CD4-positive, alpha-beta T cell treated with Interleukin-21 for 1 hour (primary cell): ENCODE measurements around the gene SPATA2L.
"Not testable (repeated sequence)": the region's sequence is repeated elsewhere in the genome, so short reads cannot be mapped to it uniquely, and the experiment has no call there.

Experiments
- DNase-seq: peaks from one replicate; pipeline ENCODE4 v3.0.0-alpha.2; 2020

Gene SPATA2L

DNA sequence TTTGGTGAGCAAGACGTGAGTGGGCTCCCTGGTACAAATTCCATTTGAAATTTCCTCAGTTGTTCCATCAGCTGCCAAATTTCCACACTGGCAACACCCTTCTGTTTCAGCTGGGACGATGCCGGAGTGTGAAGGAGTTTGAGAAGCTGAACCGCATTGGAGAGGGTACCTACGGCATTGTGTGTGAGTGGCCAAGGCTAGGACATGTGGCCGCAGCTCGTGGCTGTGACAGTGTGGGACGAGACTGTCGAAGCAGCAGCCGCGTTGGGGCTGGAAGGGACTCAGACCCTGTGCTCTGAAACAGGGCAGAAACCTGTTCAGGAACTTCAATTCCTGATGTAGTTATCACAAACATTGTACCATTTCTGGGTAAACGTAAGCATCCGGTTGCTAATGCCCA is 12.4 kb downstream of the SPATA2L start:
- DNase-seq: no peak

DNA sequence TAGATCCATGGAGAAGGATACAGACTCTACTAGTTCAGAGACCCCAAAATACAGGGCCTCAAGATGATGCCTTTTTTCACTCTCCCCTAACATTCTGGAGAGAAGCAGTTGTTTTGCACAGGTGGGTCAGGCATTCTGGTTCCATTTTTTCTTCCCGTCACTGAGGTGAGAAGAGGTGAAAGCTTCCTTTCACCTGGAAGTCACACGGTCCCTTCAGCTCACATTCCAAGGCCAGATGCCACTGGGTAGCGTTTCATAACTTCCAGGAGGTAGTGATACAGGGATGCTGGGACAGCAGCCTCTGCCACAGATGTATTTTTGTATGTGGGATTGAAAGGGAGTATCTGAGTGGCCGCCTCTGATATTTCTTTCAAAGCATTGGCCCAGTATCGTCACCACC is 13.1 kb downstream of the SPATA2L start:
- no peak for DNase-seq

DNA sequence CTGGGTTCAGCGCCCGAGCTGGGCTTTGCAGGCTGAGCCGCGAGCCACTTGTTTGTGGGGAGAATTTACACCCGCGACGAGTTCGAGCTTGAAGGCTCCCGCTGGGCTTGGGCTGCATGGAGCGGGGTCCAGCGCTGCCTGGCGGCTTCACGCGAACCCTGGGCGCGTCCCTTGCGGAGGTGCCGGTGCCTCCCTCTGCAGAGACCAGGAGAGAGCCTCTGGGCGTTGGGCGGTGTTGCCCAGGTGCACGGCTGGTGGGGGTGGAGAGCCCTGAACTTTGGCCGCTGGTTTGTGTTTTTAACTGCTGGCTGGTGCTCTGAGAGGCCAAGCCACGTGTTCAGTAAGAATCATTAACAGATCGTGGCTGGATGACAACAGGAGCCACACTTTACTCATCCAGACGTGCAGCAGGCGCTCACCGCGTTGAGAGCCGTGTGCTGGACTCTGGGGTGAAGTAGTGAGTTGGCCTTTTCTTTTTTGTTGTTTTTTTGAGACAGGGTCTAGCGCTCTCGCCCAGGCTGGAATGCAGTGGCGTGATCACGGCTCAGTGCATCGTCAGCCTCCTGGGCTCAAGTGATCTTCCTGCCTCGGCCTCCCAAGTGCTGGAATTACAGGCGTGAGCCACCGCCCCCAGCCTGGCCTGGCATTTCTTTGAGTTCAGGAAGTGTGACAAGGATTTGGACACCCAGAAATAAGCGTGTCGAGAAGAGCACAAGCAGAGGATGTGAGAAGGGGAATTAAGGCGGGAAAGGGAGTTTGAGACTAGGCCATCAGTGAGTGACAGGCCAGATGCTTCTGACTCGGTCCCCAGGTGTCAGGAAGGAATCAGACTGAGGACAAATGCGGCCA is 14.2 kb downstream of the SPATA2L start:
- DNase-seq: no peak

GRCh38 chr16:89686520-89687091 is 14.9 kb downstream of the SPATA2L start, which contains the start of gene CDK10:
TSS of gene CDK10 (plus strand) at chr16:89686689. CDS start at chr16:89686711, 22 bp downstream.
- peak; percentile 89 for DNase-seq

DNA sequence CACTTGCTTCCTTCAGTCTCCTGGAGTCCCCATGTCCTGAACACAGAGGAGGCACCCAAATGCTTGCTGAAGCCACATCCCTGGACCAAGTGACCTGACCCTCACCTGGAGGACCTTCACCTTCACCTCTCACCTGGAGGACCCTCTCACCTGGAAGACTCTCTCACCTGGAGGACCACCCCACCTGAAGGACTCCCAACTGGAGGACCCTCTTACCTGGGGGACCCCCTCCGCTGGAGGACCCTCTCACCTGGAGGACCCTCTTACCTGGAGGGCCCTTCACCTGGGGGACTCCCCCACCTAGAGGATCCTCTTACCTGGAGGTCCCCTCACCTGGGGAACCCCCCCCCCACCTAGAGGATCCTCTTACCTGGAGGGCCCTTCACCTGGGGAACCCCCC is 15.6 kb downstream of the SPATA2L start:
- no peak for DNase-seq

DNA sequence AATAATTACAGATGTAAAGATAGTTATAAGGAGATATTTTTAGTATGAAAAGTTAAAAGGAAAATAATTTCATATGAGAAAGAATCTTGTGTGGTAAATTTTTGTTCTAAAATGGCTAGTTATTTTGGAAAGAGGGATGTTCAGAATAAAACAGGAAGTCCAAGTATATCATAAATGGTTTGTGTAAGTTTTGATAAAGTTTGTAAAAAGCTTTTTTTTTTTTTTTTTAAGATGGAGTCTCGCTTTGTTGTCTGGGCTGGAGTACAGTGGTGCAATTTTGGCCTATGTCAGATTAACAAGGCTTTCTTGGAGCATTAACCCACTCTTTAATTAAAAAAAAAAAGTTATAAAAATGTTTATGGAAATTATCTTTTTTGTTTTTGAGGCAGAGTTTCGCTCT is 23.2 kb downstream of the SPATA2L start:
- DNase-seq: no peak

GRCh38 chr16:89672177-89672941 is 29.1 kb downstream of the SPATA2L start:
- no peak for DNase-seq

DNA sequence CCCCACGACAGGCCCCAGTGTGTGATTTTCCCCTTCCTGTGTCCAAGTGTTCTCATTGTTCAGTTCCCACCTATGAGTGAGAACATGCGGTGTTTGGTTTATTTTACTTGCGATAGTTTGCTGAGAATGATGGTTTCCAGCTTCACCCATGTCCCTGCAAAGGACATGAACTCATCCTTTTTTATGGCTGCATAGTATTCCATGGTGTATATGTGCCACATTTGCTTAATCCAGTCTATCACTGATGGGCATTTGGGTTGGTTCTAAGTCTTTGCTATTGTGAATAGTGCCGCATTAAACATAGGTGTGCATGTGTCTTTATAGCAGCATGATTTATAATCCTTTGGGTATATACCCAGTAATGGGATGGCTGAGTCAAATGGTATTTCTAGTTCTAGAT is 29.9 kb downstream of the SPATA2L start:
- not testable (repeated sequence) for DNase-seq

GRCh38 chr16:89670496-89671431 is 30.7 kb downstream of the SPATA2L start:
- no peak for DNase-seq

GRCh38 chr16:89669755-89670154 is 31.8 kb downstream of the SPATA2L start:
- DNase-seq: no peak

DNA sequence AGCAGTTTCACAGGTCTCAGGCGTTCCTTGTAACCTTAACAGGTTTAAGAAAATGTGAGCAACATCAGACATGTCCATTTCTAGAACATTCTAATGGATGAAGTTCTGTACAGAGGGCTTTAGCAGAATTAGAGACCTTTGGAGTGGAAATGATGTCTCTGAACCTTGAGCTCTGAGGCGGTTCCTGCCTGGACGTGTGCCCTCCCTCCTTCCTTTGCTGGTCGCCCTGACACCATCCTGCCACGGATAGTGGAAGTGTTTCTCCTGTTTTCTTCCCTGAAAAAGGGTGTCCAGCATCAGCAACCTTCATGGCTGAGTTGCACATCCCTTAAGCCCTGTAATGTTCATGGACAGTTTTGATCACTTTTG is 32.7 kb downstream of the SPATA2L start:
- no peak for DNase-seq

DNA sequence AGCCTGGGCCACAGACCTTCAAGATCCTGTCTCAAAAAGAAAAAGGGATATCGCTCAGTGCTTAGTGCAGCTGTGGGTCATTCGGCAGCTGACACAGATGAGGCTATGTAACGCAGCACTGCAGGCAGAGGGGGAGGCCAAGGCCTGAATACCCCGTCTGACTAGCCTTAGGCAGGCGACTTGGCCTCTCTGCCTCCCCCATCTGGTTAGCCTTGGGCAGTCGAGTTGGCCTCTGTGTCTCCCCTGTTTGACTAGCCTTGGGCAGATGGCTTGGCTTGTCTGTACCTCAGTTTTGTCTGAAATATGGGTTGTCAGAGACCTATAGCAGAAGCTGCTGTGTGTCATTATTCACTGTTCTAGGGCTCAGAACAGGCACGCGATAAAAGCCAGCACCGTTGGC is 33.9 kb downstream of the SPATA2L start:
- no peak for DNase-seq

- not testable (repeated sequence) for DNase-seq
Observed at GRCh38 chr16:89667000-89667399, 34.5 kb downstream of the SPATA2L start.

- DNase-seq: not testable (repeated sequence)
Observed at GRCh38 chr16:89664238-89664637, 37.3 kb downstream of the SPATA2L start.

DNA sequence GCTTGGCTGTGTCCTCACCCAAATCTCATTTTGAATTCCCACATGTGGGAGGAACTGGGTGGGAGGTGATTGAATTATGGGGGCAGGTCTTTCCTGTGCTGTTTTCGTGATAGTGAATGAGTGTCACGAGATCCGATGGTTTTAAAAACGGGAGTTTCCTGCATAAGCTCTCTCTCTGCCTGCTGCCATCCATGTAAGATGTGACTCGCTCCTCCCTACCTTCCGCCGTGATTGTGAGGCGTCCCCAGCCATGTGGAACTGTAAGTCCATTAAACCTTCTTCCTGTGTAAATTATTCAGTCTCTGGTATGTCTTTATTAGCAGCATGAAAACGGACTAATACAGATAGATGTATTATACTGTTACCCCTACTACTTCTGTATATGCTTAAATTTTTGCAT is 40.3 kb downstream of the SPATA2L start:
- DNase-seq: no peak

DNA sequence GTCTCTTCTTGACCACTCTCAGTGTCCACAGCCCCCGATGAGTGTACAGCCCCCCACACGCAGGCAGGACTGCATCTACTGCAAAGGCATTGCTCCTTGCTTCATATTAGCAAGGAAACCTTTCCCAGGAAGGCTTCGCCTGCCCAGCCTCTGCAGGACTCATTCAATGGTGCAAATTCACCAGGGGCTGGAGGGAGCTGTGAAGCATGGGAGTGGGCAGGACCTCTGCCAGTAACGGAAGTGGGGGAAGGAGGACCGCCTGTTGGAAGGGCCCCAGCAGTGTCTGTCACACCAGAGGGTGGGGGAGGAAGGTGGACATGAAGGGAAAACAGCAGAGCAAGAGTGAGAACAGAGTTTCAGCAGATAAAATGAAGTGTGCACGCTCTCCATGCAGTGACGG is 41.4 kb downstream of the SPATA2L start:
- no peak for DNase-seq

DNA sequence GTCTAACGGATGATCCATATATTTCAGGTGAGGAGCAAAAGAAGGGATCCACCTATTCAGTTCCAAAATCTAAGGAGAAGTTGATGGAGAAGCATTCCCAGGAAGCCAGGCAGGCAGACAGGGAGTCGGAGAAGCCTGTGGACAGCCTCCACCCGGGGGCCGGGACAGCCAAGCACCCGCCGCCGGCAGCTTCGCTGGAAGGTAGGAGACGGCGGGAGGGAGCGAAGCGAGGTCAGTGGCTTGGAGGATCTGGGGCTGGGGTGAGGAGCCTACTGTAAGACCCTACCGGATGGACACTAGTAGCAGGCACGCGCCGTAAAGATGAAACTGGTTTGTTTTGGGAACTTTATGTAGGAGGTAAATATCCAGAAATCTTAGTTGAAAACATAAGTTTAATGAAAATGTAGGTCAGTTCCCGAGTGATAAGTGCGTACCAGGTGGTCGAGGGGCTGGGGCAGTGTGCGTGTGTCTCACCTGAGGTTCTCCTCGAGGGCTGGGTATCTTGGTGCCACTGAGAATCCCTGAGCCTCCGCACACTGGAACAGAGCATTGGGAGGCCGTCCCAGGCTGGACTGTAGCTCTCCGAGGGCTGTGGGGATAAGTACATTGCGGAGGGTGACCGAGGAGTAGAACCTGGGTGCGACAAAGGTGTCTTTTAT is 43.2 kb downstream of the SPATA2L start:
- no peak for DNase-seq

GRCh38 chr16:89657442-89658220 is 43.9 kb downstream of the SPATA2L start, which contains the start of the genes CHMP1A and SPATA33:
TSS of gene CHMP1A (minus strand) at chr16:89657708. CDS start at chr16:89657588, 120 bp downstream.
TSS of gene SPATA33 (plus strand) at chr16:89657836. CDS start at chr16:89657912, 76 bp downstream.
- DNase-seq: peak; percentile 93

DNA sequence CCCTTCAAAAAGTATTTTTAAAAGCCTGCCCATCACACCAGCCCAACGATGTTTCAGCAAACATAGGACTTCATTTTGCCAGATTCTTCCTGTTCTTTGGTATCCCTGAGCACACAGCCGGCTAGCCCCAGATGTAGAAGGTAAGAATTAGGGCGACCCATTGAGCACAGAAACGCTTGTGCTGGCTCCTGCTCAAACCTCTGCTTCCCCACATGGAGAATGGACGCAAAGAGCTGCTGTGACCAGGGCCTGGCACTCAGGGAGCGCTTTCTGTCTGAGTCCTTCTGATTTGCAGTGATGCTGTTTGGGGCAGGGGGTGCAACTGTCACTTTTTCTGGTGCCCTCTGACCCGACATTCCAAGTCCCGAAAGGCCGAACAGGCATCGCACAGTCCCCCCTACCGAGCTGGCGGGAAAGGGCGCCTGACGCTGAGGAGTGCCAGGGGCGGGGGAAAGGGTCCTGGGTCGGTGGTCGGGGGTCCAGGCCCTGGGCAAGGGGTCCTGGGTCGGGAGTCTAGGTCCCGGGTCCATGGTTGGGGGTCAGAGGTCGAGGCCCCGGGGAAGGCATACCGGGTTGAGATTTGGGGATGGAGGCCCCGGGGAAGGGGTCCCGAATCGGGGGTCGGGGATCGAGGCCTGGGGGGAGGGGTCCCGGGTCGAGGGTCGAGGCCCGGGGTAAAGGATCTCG is 44.9 kb downstream of the SPATA2L start:
- no peak for DNase-seq

DNA sequence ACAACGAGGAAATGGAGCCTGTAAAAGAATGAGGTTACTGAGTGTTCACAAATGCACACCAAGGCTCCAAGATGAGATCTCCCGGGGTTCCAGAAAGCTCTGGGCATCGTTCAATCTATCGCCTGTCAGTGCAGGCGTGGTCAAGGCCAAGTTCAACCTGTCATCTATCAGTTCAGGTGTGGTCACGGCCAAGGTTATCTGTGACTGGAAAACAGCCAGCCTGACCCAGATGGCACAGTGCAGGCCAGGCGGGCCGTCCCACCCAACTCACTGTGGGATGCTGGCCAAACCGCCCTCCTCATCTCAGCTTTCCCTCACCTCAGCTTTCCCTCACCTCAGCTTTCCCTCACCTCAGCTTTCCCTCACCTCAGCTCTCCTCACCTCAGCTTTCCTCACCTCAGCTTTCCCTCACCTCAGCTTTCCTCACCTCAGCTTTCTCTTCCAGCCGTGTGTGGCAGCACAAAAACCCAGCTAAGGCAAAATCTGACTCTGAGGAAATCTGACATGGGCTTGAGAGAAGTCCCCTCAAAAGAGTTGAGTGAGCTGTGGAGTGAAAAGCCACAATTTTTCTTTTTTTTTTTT is 46.4 kb downstream of the SPATA2L start:
- no peak for DNase-seq
